ENCODE results near the gene KLHL33. TPM values are rescaled to one million over a fixed set of nuclear protein-coding genes. Genes with fewer than 3 reads are reported as not detected.
"Not testable (repeated sequence)": the region's sequence is repeated elsewhere in the genome, so short reads cannot be mapped to it uniquely, and the experiment has no call there.

KLHL33 gene
- polyA plus RNA-seq, 6 donors from 2014 or later: 0.13 to 0.51 (median 0.40) TPM; not detected in 1

GRCh38 chr14:20461225-20462141, 25.5 kb upstream of the KLHL33 start, which contains the start of gene PIP4P1:
Gene PIP4P1, minus strand, starts transcription at chr14:20461434. Its CDS starts 109 bp downstream, at chr14:20461325.
- Mint-ChIP-seq H3K27me3 (no peaks in the 10 kb centered on the region), H3K4me1 (peaks cover 41 to 55% (median 43%) of the 10 kb centered on the region in 3 donors)
- peak; percentile 74 to 76 for ATAC-seq (ENCODE audit: low read depth in 2 of 2)

GRCh38 chr14:20460458-20461224, 24.7 kb upstream of the KLHL33 start:
- Mint-ChIP-seq H3K4me3 (peak overlapping the region; percentile 89 to 98 (median 94)), H3K36me3 (peaks cover 11 to 19% of the 10 kb centered on the region in 2 donors), H3K27me3 (no peaks in the 10 kb centered on the region), H3K9me3 (peaks cover 0 to 5% (median 0%) of the 10 kb centered on the region in 7 donors), H3K27ac (peak overlapping the region; percentile 98 to 100 (median 99)), H3K4me1 (peaks cover 41 to 55% (median 43%) of the 10 kb centered on the region in 3 donors)
- DNase-seq: peak; percentile 87
- peak; percentile 48 to 51 for ATAC-seq (ENCODE audit: low read depth in 2 of 2)

More at GRCh38 chr14:20461225-20462141, 25.5 kb upstream of the KLHL33 start, which contains the start of gene PIP4P1:
- Mint-ChIP-seq H3K27ac (peak within 1 kb of the TSS; percentile 98 to 100 (median 99)), H3K36me3 (peaks cover 11 to 19% of the 10 kb centered on the region in 2 donors), H3K4me3 (peak within 1 kb of the TSS; percentile 89 to 98 (median 94)), H3K9me3 (peaks cover 0 to 5% (median 0%) of the 10 kb centered on the region in 7 donors)
- DNase-seq: peak; percentile 99

GRCh38 chr14:20458031-20458789, 22.2 kb upstream of the KLHL33 start:
- peak overlapping the region in 2 of 6 donors; percentile 85 to 99 for H3K27ac Mint-ChIP-seq
- ATAC-seq (ENCODE audit: low read depth in 2 of 2): no peak
- peaks cover 27 to 41% (median 28%) of the 10 kb centered on the region in 3 donors for H3K4me1 Mint-ChIP-seq
- H3K4me3 Mint-ChIP-seq: peak overlapping the region in 2 of 8 donors; percentile 41 to 92
- DNase-seq: no peak
- peaks cover 0 to 5% (median 0%) of the 10 kb centered on the region in 7 donors for H3K9me3 Mint-ChIP-seq
- H3K27me3 Mint-ChIP-seq: no peaks in the 10 kb centered on the region
- H3K36me3 Mint-ChIP-seq: peaks cover 11 to 19% of the 10 kb centered on the region in 2 donors

- Mint-ChIP-seq H3K27me3 (no peaks in the 10 kb centered on the region), H3K4me3 (peak overlapping the region in 3 of 8 donors; percentile 23 to 50 (median 45)), H3K4me1 (peaks cover 30 to 46% (median 31%) of the 10 kb centered on the region in 3 donors), H3K36me3 (peaks cover 11 to 25% of the 10 kb centered on the region in 2 donors), H3K9me3 (peaks cover 0 to 4% (median 0%) of the 10 kb centered on the region in 7 donors), H3K27ac (peak overlapping the region in 4 of 6 donors; percentile 11 to 81 (median 30))
- DNase-seq (no peak), ATAC-seq (ENCODE audit: low read depth in 2 of 2) (no peak)
Observed at GRCh38 chr14:20456971-20457370, 21.0 kb upstream of the KLHL33 start.

- Mint-ChIP-seq H3K9me3 (no peaks in the 10 kb centered on the region), H3K27me3 (no peaks in the 10 kb centered on the region), H3K4me1 (peaks cover 23 to 43% (median 24%) of the 10 kb centered on the region in 3 donors), H3K36me3 (peaks cover 13 to 28% of the 10 kb centered on the region in 2 donors), H3K4me3 (no peak overlapping the region), H3K27ac (no peak overlapping the region)
- no peak for DNase-seq
- ATAC-seq (ENCODE audit: low read depth in 2 of 2): peak; percentile 49 to 59
Observed at GRCh38 chr14:20455355-20456300, 19.7 kb upstream of the KLHL33 start.

- peaks cover 11 to 28% of the 10 kb centered on the region in 2 donors for H3K36me3 Mint-ChIP-seq
- no peaks in the 10 kb centered on the region for H3K27me3 Mint-ChIP-seq
- peak within 1 kb of the TSS in 1 of 6 donors; percentile 76 for H3K27ac Mint-ChIP-seq
- ATAC-seq (ENCODE audit: low read depth in 2 of 2) (peak; percentile 82 to 85), DNase-seq (peak; percentile 96)
- peaks cover 14 to 34% (median 19%) of the 10 kb centered on the region in 3 donors for H3K4me1 Mint-ChIP-seq
- H3K9me3 Mint-ChIP-seq: no peaks in the 10 kb centered on the region
- no peak within 1 kb of the TSS for H3K4me3 Mint-ChIP-seq
Observed at GRCh38 chr14:20454516-20455354, 18.8 kb upstream of the KLHL33 start, which contains the start of the genes APEX1 and OSGEP. Gene APEX1, plus strand, starts transcription at chr14:20455226. Its CDS starts 420 bp downstream, at chr14:20455646. Gene OSGEP, minus strand, starts transcription at chr14:20454812. Its CDS starts 129 bp downstream, at chr14:20454683.

- H3K4me1 Mint-ChIP-seq: peaks cover 4 to 21% (median 20%) of the 10 kb centered on the region in 3 donors
- peak overlapping the region in 2 of 6 donors; percentile 5 to 79 for H3K27ac Mint-ChIP-seq
- H3K36me3 Mint-ChIP-seq: peaks cover 23 to 28% of the 10 kb centered on the region in 2 donors
- DNase-seq; H3K9me3 Mint-ChIP-seq; ATAC-seq (ENCODE audit: low read depth in 2 of 2); H3K27me3 Mint-ChIP-seq: not testable (repeated sequence)
- peak overlapping the region in 5 of 8 donors; percentile 17 to 82 (median 57) for H3K4me3 Mint-ChIP-seq
Observed at GRCh38 chr14:20452831-20453230, 16.9 kb upstream of the KLHL33 start.

GRCh38 chr14:20446889-20447288, 10.9 kb upstream of the KLHL33 start:
- ATAC-seq (ENCODE audit: low read depth in 2 of 2) (no peak), DNase-seq (no peak)
- H3K36me3 Mint-ChIP-seq: peaks cover 22 to 44% of the 10 kb centered on the region in 2 donors
- H3K27me3 Mint-ChIP-seq: no peaks in the 10 kb centered on the region
- peak overlapping the region in 1 of 6 donors; percentile 77 for H3K27ac Mint-ChIP-seq
- peaks cover 3 to 21% (median 8%) of the 10 kb centered on the region in 3 donors for H3K4me1 Mint-ChIP-seq
- no peaks in the 10 kb centered on the region for H3K9me3 Mint-ChIP-seq
- H3K4me3 Mint-ChIP-seq: no peak overlapping the region

GRCh38 chr14:20443650-20444049, 7.7 kb upstream of the KLHL33 start:
- Mint-ChIP-seq H3K36me3 (peaks cover 10 to 37% of the 10 kb centered on the region in 2 donors), H3K4me1 (peaks cover 35 to 46% (median 37%) of the 10 kb centered on the region in 3 donors)
- not testable (repeated sequence) for H3K27me3 Mint-ChIP-seq; H3K4me3 Mint-ChIP-seq; ATAC-seq (ENCODE audit: low read depth in 2 of 2); H3K9me3 Mint-ChIP-seq; H3K27ac Mint-ChIP-seq; DNase-seq

- peaks cover 55 to 59% (median 57%) of the 10 kb centered on the region in 3 donors for H3K4me1 Mint-ChIP-seq
- no peaks in the 10 kb centered on the region for H3K27me3 Mint-ChIP-seq
- ATAC-seq (ENCODE audit: low read depth in 2 of 2) (no peak), DNase-seq (no peak)
- H3K36me3 Mint-ChIP-seq: peaks cover 5 to 22% of the 10 kb centered on the region in 2 donors
- H3K4me3 Mint-ChIP-seq: peak overlapping the region in 3 of 8 donors; percentile 52 to 72 (median 64)
- H3K9me3 Mint-ChIP-seq: peaks cover 0 to 6% (median 0%) of the 10 kb centered on the region in 7 donors
- H3K27ac Mint-ChIP-seq: peak overlapping the region in 4 of 6 donors; percentile 18 to 83 (median 58)
Observed at GRCh38 chr14:20441461-20441860, 5.5 kb upstream of the KLHL33 start.
